K562 (cell line): Measurements from ENCODE around the gene SMC5. TPM values are rescaled to one million over a fixed set of nuclear protein-coding genes. Genes with fewer than 3 reads are reported as not detected.

Experiments used
- ATAC-seq: fragments of 200-7000 bp; cut with Tn5 transposase; 3 replicates; pipeline ENCODE4 v1.9.1; 2020; ENCODE audit warnings: moderate library complexity
- BruUV-seq: library from RNA; stranded (reverse); fragments of 400-500 nt; replicated peaks from 2 replicates; lab custom pipeline; 2021; lab: Mats Ljungman, UMichigan
- CTCF ChIA-PET: fragments of 300-600 bp; formaldehyde crosslinking; extraction: SDS; loops from one replicate; lab custom pipeline; 2021; ENCODE audit warnings: low intra/inter-chr PET ratio; lab: Yijun Ruan, JAX
- POLR2A ChIA-PET: fragments of 300-600, 350-650 bp; sonication (Branson Sonifier 250); formaldehyde crosslinking; extraction: SDS; loops from one replicate; lab custom pipeline; 2021; ENCODE audit warnings: antibody characterized with exemption, inconsistent platforms; lab: Yijun Ruan, JAX
- DNase-seq, 4 experiments: peaks; one replicate each; pipeline versions ENCODE4 v3.0.0 to v3.0.0-alpha.2; 2011 to 2018; ENCODE audit warnings: low spot score in 3 of 4, mixed read lengths in 3 of 4; ENCODE audit errors: extremely low read depth in 1 of 4
- FAIRE-seq: peaks from 2 replicates; lab custom pipeline; 2011; peaks lifted over from hg19 to GRCh38; lab: Jason Lieb, UNC
- H2AFZ ChIP-seq: 2 replicates; pipeline ENCODE4 v1.6.0; 2011; ENCODE audit warnings: low read depth, low read length, control low read depth, inconsistent platforms
- H3K27ac ChIP-seq: fragments of 200-600 bp; 3 replicates; pipeline ENCODE4 v1.8.0; 2011; ENCODE audit warnings: low read depth, mild to moderate bottlenecking, control low read depth, inconsistent platforms, low read length, moderate library complexity, mixed read lengths; ENCODE audit errors: extremely low read depth
- H3K27me3 ChIP-seq, 2 experiments: fragments of 300-600 bp in 1 of 2; 2 replicates in 1 of 2; 3 replicates in 1 of 2; pipeline versions ENCODE4 v1.6.0 to v1.8.0; 2011; ENCODE audit warnings: inconsistent platforms in 2 of 2, low read length in 2 of 2, mild to moderate bottlenecking in 1 of 2, mixed read lengths in 1 of 2, moderate library complexity in 1 of 2; ENCODE audit not compliant: control insufficient read depth in 2 of 2, insufficient read depth in 2 of 2
- H3K36me3 ChIP-seq: fragments of 300-600 bp; 3 replicates; pipeline ENCODE4 v1.8.0; 2011; ENCODE audit warnings: mild to moderate bottlenecking, low read length, inconsistent platforms; ENCODE audit not compliant: control insufficient read depth, insufficient read depth
- H3K4me1 ChIP-seq, 2 experiments: fragments of 200-600 bp in 1 of 2; replicated peaks in 1 of 2; 2 replicates in 1 of 2; 3 replicates in 1 of 2; pipeline versions ENCODE4 v1.5.1 to v1.8.0; 2011; ENCODE audit warnings: inconsistent platforms in 2 of 2, low read length in 2 of 2, mild to moderate bottlenecking in 1 of 2, mixed read lengths in 1 of 2, moderate library complexity in 1 of 2; ENCODE audit not compliant: control insufficient read depth in 2 of 2, insufficient read depth in 2 of 2
- H3K4me2 ChIP-seq: 2 replicates; pipeline ENCODE4 v1.6.1; 2011; ENCODE audit warnings: low read length, control low read depth, inconsistent platforms, mixed read lengths; ENCODE audit not compliant: insufficient read depth
- H3K4me3 ChIP-seq: fragments of 200-600 bp; sonication (generic), shearing (Covaris generic); 2 replicates; pipeline ENCODE4 v1.5.1; 2016; ENCODE audit warnings: control low read depth, inconsistent platforms
- H3K79me2 ChIP-seq: fragments of 200-600 bp; 3 replicates; pipeline ENCODE4 v1.8.0; 2011; ENCODE audit warnings: low read length, inconsistent platforms; ENCODE audit not compliant: control insufficient read depth, insufficient read depth
- H3K9ac ChIP-seq, 2 experiments: 2 replicates each; pipeline versions ENCODE4 v1.6.0 to v1.6.1; 2011; ENCODE audit warnings: low read depth in 2 of 2, low read length in 2 of 2, control low read depth in 1 of 2, inconsistent platforms in 1 of 2, mild to moderate bottlenecking in 1 of 2, mixed read lengths in 1 of 2; ENCODE audit not compliant: insufficient read depth in 1 of 2
- H3K9me1 ChIP-seq: one replicate; pipeline ENCODE4 v1.6.0; 2011; ENCODE audit warnings: inconsistent platforms, mild to moderate bottlenecking, low read length, moderate library complexity; ENCODE audit not compliant: control insufficient read depth, insufficient read depth
- H3K9me3 ChIP-seq: replicated peaks from 2 replicates; pipeline ENCODE4 v1.5.1; 2011; ENCODE audit warnings: low read depth, low read length, inconsistent platforms; ENCODE audit not compliant: control insufficient read depth, insufficient read depth
- H4K20me1 ChIP-seq: replicated peaks from 2 replicates; pipeline ENCODE4 v1.6.1; 2011; ENCODE audit warnings: low read length, inconsistent platforms, mixed read lengths; ENCODE audit not compliant: control insufficient read depth, insufficient read depth
- FOSL1 ChIP-seq: fragments of 200-800 bp; sonication (Bioruptor generic); conservative IDR thresholded peaks from 2 replicates; pipeline ENCODE4 v1.6.1; 2016; ENCODE audit warnings: missing genetic modification characterization, missing compliant biosample characterization
- FOXK2 ChIP-seq, 2 experiments: fragments of 450-650 bp; IDR thresholded peaks in 1 of 2; conservative IDR thresholded peaks in 1 of 2; 2 replicates each; pipeline ENCODE4 v1.6.1; 2016; ENCODE audit warnings: low read depth in 2 of 2, mild to moderate bottlenecking in 1 of 2
- KDM5B ChIP-seq: fragments of 200-600 bp; sonication (generic); IDR thresholded peaks from 2 replicates; pipeline ENCODE4 v1.6.1; 2012; ENCODE audit warnings: low read depth, mild to moderate bottlenecking, moderate library complexity, low read length, control low read depth, inconsistent platforms; ENCODE audit not compliant: insufficient replicate concordance
- POLR2A ChIP-seq: fragments of 450-650 bp; conservative IDR thresholded peaks from 2 replicates; pipeline ENCODE4 v1.6.1; 2016
- SIRT6 ChIP-seq: IDR thresholded peaks from one replicate; pipeline ENCODE4 v1.6.1; 2012; ENCODE audit warnings: low read depth, mild to moderate bottlenecking, control low read depth, inconsistent platforms, low read length, moderate library complexity
- ZNF551 ChIP-seq: fragments of 250-450 bp; sonication (Bioruptor Pico); IDR thresholded peaks from 2 replicates; pipeline ENCODE4 v1.5.0; 2021; ENCODE audit warnings: mild to moderate bottlenecking, moderate library complexity
- WGBS: fragments of 100-300 bp; shearing (Covaris generic); methylation state at CpG from one replicate; pipeline ENCODE4 v1.1.6; 2016; ENCODE audit warnings: low coverage, mixed read lengths; ENCODE audit not compliant: insufficient coverage; ENCODE audit errors: missing lambda C conversion rate; 5-methylcytosine and 5-hydroxymethylcytosine counted together
- in situ Hi-C: fragments of 300-500 bp; cut with MboI; formaldehyde crosslinking; loops from 4 replicates; pipeline ENCODE4 v1.15.0; 2018; ENCODE audit warnings: inconsistent platforms, mixed read lengths
- intact Hi-C: fragments of 100-400 bp; cut with micrococcal nuclease; formaldehyde crosslinking; loops from 2 replicates; pipeline ENCODE4 v1.14.2; 2022
- polyA plus RNA-seq, 8 experiments: library from polyadenylated mRNA; depleted of rRNA in 4 of 8; stranded (reverse) in 5 of 8; unstranded in 3 of 8; fragments of >200 nt; fragmentation: Nextera tagmentation in 2 of 8; fragmentation: Illumina TruSeq in 1 of 8; extraction: Ambion mirVana in 2 of 8; extraction: Trizol in 1 of 8; gene quantifications; 2 replicates each; pipeline versions ENCODE4 v1.2.1 to v1.2.3, GENCODE V29; 2011 to 2014; ENCODE audit warnings: inconsistent platforms in 1 of 8, missing spikeins in 1 of 8
- total RNA-seq, 7 experiments: library from RNA; depleted of rRNA in 6 of 7; stranded (reverse); fragments of >200 nt in 6 of 7; fragmentation: Illumina TruSeq in 2 of 7; extraction: Trizol in 2 of 7; gene quantifications; 2 replicates each; pipeline versions ENCODE4 v1.2.1 to v1.2.3, GENCODE V29; 2011 to 2021; ENCODE audit warnings: low replicate concordance in 1 of 7
- TF ChIP-seq, protein P1 (sequence below): fragments of 250-450 bp; sonication (Bioruptor Pico); IDR thresholded peaks from 2 replicates; pipeline ENCODE4 v1.4.0; 2020
- TF ChIP-seq, protein P2 (sequence below): fragments of 450-650 bp; IDR thresholded peaks from 2 replicates; pipeline ENCODE4 v1.6.1; 2017; ENCODE audit warnings: mild to moderate bottlenecking, moderate library complexity
- TF ChIP-seq, protein P3 (sequence below): fragments of 250-450 bp; sonication (Bioruptor Pico); IDR thresholded peaks from 2 replicates; pipeline ENCODE4 v1.8.0; 2021; ENCODE audit warnings: moderate library complexity, mild to moderate bottlenecking, inconsistent platforms

Gene SMC5
- total and polyA plus RNA-seq, 9 of the 15 experiments (the other 6 are each of a cell fraction or from before 2014, with no cell fraction given): 3.5 to 43.2 (median 21.4) TPM

DNA sequence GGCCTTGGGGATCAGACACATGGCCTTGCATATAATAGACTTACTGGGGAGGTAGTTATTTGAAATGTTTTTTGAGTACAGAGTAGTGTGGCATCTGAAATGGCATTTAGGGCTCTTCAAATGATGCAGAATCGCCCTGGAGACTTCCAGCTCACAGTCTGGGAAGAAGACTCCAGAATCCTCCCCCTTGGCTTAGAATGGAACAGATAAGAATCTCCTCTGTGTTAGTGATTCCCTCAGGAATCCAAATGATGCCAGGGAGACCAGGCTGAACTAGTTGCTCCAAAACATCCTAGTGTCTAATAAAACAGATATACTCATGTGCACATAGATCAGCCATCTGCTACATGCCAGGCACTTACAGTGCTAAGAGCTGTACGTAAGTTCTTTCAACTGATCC, 38.6 kb upstream of the SMC5 start:
- FAIRE-seq (no peak), ATAC-seq (no peak), DNase-seq (no peak)
- no peaks in the 10 kb centered on the region; a peak in 1 of 5 replicates for H3K27me3 ChIP-seq
- no peak overlapping the region for H3K4me2 ChIP-seq
- H4K20me1 ChIP-seq: no peaks in the 10 kb centered on the region
- no peaks in the 10 kb centered on the region for H3K36me3 ChIP-seq
- in situ Hi-C loops: no loop called here
- H3K9me1 ChIP-seq: no peaks in the 10 kb centered on the region
- CTCF ChIA-PET: no interaction called here
- no peaks in the 10 kb centered on the region for H3K79me2 ChIP-seq
- H2AFZ ChIP-seq: no peak overlapping the region
- intact Hi-C loops: loop anchor here (10.0 kb wide), 1 partner anchor 385 kb away; no protein-coding TSS in a partner anchor
- POLR2A ChIA-PET: interaction anchor here (0.7 kb wide), 1 partner anchor 833 kb away, joined by 3 read pairs; no protein-coding TSS in a partner anchor
- WGBS: 5% methylated on average over 2 of the region's 2 CpGs
- H3K4me1 ChIP-seq: no peaks in the 10 kb centered on the region
- no peak overlapping the region for H3K9ac ChIP-seq
- H3K27ac ChIP-seq: no peak overlapping the region
- no TSS peak for BruUV-seq
- H3K9me3 ChIP-seq: no peaks in the 10 kb centered on the region
- no peak overlapping the region for H3K4me3 ChIP-seq
- TF ChIP-seq SIRT6 (no peak), FOSL1 (tag) (no peak), KDM5B (no peak), ZNF551 (no peak), POLR2A (no peak), FOXK2 (conservative IDR thresholded peaks at IDR 0.05 in 1 of 2, IDR thresholded peaks at IDR 0.05 in 1 of 2; ENCODE audit: low read depth in 2 of 2) (no peak)
- TF ChIP-seq, protein P1, sequence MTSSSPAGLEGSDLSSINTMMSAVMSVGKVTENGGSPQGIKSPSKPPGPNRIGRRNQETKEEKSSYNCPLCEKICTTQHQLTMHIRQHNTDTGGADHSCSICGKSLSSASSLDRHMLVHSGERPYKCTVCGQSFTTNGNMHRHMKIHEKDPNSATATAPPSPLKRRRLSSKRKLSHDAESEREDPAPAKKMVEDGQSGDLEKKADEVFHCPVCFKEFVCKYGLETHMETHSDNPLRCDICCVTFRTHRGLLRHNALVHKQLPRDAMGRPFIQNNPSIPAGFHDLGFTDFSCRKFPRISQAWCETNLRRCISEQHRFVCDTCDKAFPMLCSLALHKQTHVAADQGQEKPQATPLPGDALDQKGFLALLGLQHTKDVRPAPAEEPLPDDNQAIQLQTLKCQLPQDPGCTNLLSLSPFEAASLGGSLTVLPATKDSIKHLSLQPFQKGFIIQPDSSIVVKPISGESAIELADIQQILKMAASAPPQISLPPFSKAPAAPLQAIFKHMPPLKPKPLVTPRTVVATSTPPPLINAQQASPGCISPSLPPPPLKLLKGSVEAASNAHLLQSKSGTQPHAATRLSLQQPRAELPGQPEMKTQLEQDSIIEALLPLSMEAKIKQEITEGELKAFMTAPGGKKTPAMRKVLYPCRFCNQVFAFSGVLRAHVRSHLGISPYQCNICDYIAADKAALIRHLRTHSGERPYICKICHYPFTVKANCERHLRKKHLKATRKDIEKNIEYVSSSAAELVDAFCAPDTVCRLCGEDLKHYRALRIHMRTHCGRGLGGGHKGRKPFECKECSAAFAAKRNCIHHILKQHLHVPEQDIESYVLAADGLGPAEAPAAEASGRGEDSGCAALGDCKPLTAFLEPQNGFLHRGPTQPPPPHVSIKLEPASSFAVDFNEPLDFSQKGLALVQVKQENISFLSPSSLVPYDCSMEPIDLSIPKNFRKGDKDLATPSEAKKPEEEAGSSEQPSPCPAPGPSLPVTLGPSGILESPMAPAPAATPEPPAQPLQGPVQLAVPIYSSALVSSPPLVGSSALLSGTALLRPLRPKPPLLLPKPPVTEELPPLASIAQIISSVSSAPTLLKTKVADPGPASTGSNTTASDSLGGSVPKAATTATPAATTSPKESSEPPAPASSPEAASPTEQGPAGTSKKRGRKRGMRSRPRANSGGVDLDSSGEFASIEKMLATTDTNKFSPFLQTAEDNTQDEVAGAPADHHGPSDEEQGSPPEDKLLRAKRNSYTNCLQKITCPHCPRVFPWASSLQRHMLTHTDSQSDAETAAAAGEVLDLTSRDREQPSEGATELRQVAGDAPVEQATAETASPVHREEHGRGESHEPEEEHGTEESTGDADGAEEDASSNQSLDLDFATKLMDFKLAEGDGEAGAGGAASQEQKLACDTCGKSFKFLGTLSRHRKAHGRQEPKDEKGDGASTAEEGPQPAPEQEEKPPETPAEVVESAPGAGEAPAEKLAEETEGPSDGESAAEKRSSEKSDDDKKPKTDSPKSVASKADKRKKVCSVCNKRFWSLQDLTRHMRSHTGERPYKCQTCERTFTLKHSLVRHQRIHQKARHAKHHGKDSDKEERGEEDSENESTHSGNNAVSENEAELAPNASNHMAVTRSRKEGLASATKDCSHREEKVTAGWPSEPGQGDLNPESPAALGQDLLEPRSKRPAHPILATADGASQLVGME: no peak
- TF ChIP-seq, protein P2, sequence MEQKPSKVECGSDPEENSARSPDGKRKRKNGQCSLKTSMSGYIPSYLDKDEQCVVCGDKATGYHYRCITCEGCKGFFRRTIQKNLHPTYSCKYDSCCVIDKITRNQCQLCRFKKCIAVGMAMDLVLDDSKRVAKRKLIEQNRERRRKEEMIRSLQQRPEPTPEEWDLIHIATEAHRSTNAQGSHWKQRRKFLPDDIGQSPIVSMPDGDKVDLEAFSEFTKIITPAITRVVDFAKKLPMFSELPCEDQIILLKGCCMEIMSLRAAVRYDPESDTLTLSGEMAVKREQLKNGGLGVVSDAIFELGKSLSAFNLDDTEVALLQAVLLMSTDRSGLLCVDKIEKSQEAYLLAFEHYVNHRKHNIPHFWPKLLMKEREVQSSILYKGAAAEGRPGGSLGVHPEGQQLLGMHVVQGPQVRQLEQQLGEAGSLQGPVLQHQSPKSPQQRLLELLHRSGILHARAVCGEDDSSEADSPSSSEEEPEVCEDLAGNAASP: no peak
- TF ChIP-seq, protein P3, sequence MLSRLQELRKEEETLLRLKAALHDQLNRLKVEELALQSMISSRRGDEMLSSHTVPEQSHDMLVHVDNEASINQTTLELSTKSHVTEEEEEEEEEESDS: no peak
